Nephron progenitor cell (in vitro differentiated cells): ENCODE measurements around the gene THSD4.
A peak's percentile ranks its signal among the peaks of the same experiment; 100 is the strongest.

Experiments
- DNase-seq: peaks from one replicate; pipeline ENCODE4 v3.0.0; 2021
- H3K27ac Mint-ChIP-seq: 2 replicates; pipeline ENCODE4 v1.8.0; 2021; ENCODE audit warnings: mild to moderate bottlenecking, moderate library complexity, mixed read lengths
- H3K27me3 Mint-ChIP-seq: 2 replicates; pipeline ENCODE4 v1.8.0; 2021; ENCODE audit warnings: mild to moderate bottlenecking, low read depth, mixed read lengths; ENCODE audit not compliant: poor library complexity
- H3K36me3 Mint-ChIP-seq: 2 replicates; pipeline ENCODE4 v1.8.0; 2021; ENCODE audit warnings: low read depth, mixed read lengths
- H3K4me1 Mint-ChIP-seq: 2 replicates; pipeline ENCODE4 v1.8.0; 2021; ENCODE audit warnings: mixed read lengths
- H3K4me3 Mint-ChIP-seq: 2 replicates; pipeline ENCODE4 v1.8.0; 2021; ENCODE audit warnings: mild to moderate bottlenecking, moderate library complexity, mixed read lengths
- H3K9me3 Mint-ChIP-seq: 2 replicates; pipeline ENCODE4 v1.8.0; 2021; ENCODE audit warnings: mild to moderate bottlenecking, moderate library complexity, mixed read lengths
- CTCF ChIP-seq: fragments of 200-600 bp; sonication (generic); IDR thresholded peaks from 2 replicates; pipeline ENCODE4 v1.5.0; 2021; ENCODE audit warnings: antibody characterized with exemption

Gene THSD4

GRCh38 chr15:71338265-71338664 lies 223.0 kb downstream of the THSD4 start:
- TF ChIP-seq CTCF: no peak
- no peaks in the 10 kb centered on the region for H3K36me3 Mint-ChIP-seq
- H3K27me3 Mint-ChIP-seq: peaks cover 4% of the 10 kb centered on the region
- H3K4me3 Mint-ChIP-seq: no peak overlapping the region
- peaks cover 40% of the 10 kb centered on the region for H3K4me1 Mint-ChIP-seq
- no peak overlapping the region for H3K27ac Mint-ChIP-seq
- DNase-seq: no peak
- H3K9me3 Mint-ChIP-seq: no peaks in the 10 kb centered on the region

GRCh38 chr15:71338827-71339542 lies 223.7 kb downstream of the THSD4 start:
- DNase-seq: no peak
- Mint-ChIP-seq H3K4me3 (no peak overlapping the region), H3K27me3 (peaks cover 4% of the 10 kb centered on the region), H3K4me1 (peaks cover 40% of the 10 kb centered on the region), H3K9me3 (no peaks in the 10 kb centered on the region), H3K27ac (no peak overlapping the region), H3K36me3 (no peaks in the 10 kb centered on the region)
- no peak for TF ChIP-seq CTCF

GRCh38 chr15:71341811-71342550 lies 226.7 kb downstream of the THSD4 start:
- no peaks in the 10 kb centered on the region for H3K9me3 Mint-ChIP-seq
- H3K36me3 Mint-ChIP-seq: no peaks in the 10 kb centered on the region
- H3K27me3 Mint-ChIP-seq: peaks cover 4% of the 10 kb centered on the region
- no peak for TF ChIP-seq CTCF
- H3K4me3 Mint-ChIP-seq: no peak overlapping the region
- DNase-seq: no peak
- peaks cover 31% of the 10 kb centered on the region for H3K4me1 Mint-ChIP-seq
- peak overlapping the region; percentile 1 for H3K27ac Mint-ChIP-seq

GRCh38 chr15:71342658-71343057 lies 227.4 kb downstream of the THSD4 start:
- no peak for TF ChIP-seq CTCF
- Mint-ChIP-seq H3K4me1 (peaks cover 24% of the 10 kb centered on the region), H3K4me3 (no peak overlapping the region), H3K27ac (no peak overlapping the region), H3K27me3 (peaks cover 4% of the 10 kb centered on the region), H3K9me3 (no peaks in the 10 kb centered on the region), H3K36me3 (no peaks in the 10 kb centered on the region)
- no peak for DNase-seq

GRCh38 chr15:71344316-71344715 lies 229.0 kb downstream of the THSD4 start:
- TF ChIP-seq CTCF: no peak
- Mint-ChIP-seq H3K36me3 (no peaks in the 10 kb centered on the region), H3K4me1 (peaks cover 9% of the 10 kb centered on the region), H3K27me3 (peaks cover 7% of the 10 kb centered on the region), H3K4me3 (no peak overlapping the region), H3K27ac (no peak overlapping the region), H3K9me3 (no peaks in the 10 kb centered on the region)
- no peak for DNase-seq

- no peaks in the 10 kb centered on the region for H3K36me3 Mint-ChIP-seq
- H3K9me3 Mint-ChIP-seq: no peaks in the 10 kb centered on the region
- no peak for TF ChIP-seq CTCF
- H3K4me3 Mint-ChIP-seq: no peak overlapping the region
- no peak overlapping the region for H3K27ac Mint-ChIP-seq
- H3K4me1 Mint-ChIP-seq: peaks cover 12% of the 10 kb centered on the region
- DNase-seq: no peak
- peaks cover 7% of the 10 kb centered on the region for H3K27me3 Mint-ChIP-seq
Measured at GRCh38 chr15:71345186-71345585, 229.9 kb downstream of the THSD4 start.
